Activated naive CD8-positive, alpha-beta T cell treated with anti-CD3 and anti-CD28 coated beads, Interleukin-2, amount 50 U/mL, for 24 hours (primary cell): ENCODE results near the gene TSSK2.

Experiments used
- ATAC-seq: fragments of 150-1000 bp; cut with Tn5 transposase; one replicate; pipeline ENCODE4 v1.10.0; 2021
- DNase-seq: peaks from one replicate; pipeline ENCODE4 v3.0.0; 2021
- H3K27ac Mint-ChIP-seq: one replicate; pipeline ENCODE4 v1.8.0; 2021; ENCODE audit warnings: mild to moderate bottlenecking, mixed read lengths
- H3K27me3 Mint-ChIP-seq: one replicate; pipeline ENCODE4 v1.8.0; 2021; ENCODE audit warnings: mixed read lengths
- H3K36me3 Mint-ChIP-seq: one replicate; pipeline ENCODE4 v1.8.0; 2021; ENCODE audit warnings: low read depth, mixed read lengths
- H3K4me1 Mint-ChIP-seq: one replicate; pipeline ENCODE4 v1.8.0; 2021; ENCODE audit warnings: mixed read lengths
- H3K4me3 Mint-ChIP-seq: one replicate; pipeline ENCODE4 v1.8.0; 2021; ENCODE audit warnings: mild to moderate bottlenecking, moderate library complexity, mixed read lengths
- H3K9me3 Mint-ChIP-seq: one replicate; pipeline ENCODE4 v1.8.0; 2021; ENCODE audit warnings: mixed read lengths

The TSSK2 gene

DNA sequence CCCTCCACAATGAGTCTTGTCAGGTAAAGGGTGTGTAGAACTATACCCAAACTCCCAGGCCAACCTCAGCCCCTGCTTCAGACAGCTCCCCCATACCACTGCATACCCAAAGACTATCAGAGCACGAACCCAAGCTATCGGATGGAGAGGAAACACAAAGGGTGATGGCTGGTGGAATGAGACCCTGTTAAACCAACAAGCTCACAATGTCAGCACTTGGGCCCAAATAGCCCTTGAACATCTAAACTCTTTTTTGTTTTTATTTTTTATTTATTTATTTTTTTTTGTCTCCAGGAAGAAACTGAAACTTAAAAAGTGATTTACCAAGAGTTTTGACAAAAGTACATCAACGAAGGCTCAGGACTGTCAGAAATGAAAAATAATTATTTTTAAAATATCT, 19.5 kb upstream of the TSSK2 start:
- no peaks in the 10 kb centered on the region for H3K36me3 Mint-ChIP-seq
- no peak overlapping the region for H3K4me3 Mint-ChIP-seq
- ATAC-seq (no peak), DNase-seq (no peak)
- peak overlapping the region; percentile 13 for H3K27ac Mint-ChIP-seq
- no peaks in the 10 kb centered on the region for H3K9me3 Mint-ChIP-seq
- peaks cover 73% of the 10 kb centered on the region for H3K4me1 Mint-ChIP-seq
- H3K27me3 Mint-ChIP-seq = no peaks in the 10 kb centered on the region

DNA sequence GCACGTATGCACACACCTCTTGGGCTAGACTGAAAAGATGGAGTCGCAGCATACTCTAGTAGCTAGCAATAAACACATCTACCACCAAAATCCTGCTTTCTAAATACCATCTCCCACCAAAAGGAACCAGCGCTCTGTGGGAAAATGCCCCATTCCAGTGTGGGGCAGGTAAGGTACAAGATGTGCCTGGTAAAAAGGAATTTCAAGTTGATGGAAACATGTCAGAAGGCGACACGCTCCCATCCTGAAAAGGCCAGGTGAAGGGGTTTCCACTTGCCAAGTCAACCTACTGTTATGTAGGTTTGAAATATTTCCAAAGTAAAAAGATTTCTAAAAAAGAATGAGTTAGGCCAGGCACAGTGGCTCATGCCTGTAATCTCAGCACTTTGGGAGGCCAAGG, 17.7 kb upstream of the TSSK2 start:
- no peak overlapping the region for H3K27ac Mint-ChIP-seq
- ATAC-seq (no peak), DNase-seq (no peak)
- no peak overlapping the region for H3K4me3 Mint-ChIP-seq
- H3K27me3 Mint-ChIP-seq = no peaks in the 10 kb centered on the region
- peaks cover 75% of the 10 kb centered on the region for H3K4me1 Mint-ChIP-seq
- no peaks in the 10 kb centered on the region for H3K9me3 Mint-ChIP-seq
- no peaks in the 10 kb centered on the region for H3K36me3 Mint-ChIP-seq

DNA sequence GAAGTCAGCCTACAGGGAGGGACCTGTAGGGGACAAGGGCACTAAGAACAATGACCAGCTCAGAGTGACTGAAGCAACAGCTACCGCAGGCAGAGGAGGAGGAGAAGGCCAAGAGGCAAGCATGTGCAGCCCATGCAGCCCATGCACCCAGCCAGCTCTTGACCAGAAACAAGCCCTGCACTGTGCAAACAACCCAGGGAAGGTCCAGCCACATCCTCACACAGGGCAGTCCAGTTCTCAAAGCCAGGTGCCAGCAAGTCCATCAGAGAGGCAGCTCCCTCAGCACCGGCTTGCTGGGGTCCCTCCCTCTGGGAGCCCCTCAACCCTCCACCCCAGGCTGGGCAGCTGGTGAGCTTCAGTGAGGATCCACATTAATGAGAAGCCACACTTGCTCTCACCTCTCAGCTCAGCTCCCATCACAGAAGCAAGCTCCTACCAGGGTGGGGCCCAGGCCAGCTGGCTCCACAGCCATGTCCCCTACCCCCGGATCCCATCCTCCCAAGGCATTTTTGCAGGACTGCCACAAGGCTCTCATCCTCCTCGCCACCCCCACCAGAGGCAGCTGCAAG, 16.0 kb upstream of the TSSK2 start:
- no peak overlapping the region for H3K27ac Mint-ChIP-seq

GRCh38 chr22:19115628-19116027, 15.5 kb upstream of the TSSK2 start:
- H3K27ac Mint-ChIP-seq = no peak overlapping the region
- H3K36me3 Mint-ChIP-seq = no peaks in the 10 kb centered on the region
- no peaks in the 10 kb centered on the region for H3K9me3 Mint-ChIP-seq
- H3K4me3 Mint-ChIP-seq = no peak overlapping the region
- peaks cover 77% of the 10 kb centered on the region for H3K4me1 Mint-ChIP-seq
- no peaks in the 10 kb centered on the region for H3K27me3 Mint-ChIP-seq
- ATAC-seq = no peak
- no peak for DNase-seq

More for the DNA sequence above, 16.0 kb upstream of the TSSK2 start:
- no peaks in the 10 kb centered on the region for H3K9me3 Mint-ChIP-seq
- no peak overlapping the region for H3K4me3 Mint-ChIP-seq
- H3K36me3 Mint-ChIP-seq = no peaks in the 10 kb centered on the region
- ATAC-seq (no peak), DNase-seq (no peak)
- peaks cover 75% of the 10 kb centered on the region for H3K4me1 Mint-ChIP-seq
- H3K27me3 Mint-ChIP-seq = no peaks in the 10 kb centered on the region

DNA sequence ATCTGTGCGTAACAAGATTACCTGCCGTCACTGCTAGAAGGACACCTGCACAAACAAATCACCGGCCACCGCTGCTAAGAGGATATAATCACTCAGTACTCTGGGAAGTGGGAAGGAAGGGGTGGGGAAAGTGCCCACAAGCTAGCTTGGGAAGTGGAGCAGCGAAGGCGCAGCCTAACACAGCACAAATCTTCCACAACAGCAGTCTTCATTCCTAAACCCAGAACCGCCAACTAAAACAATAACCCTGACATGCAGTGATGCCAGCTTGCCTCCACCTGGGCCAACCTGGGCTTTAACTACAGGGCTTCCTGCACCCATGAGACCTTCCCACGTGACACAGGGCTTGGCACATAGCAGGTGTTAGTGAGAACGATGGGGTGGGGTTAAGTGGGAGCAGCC, 14.0 kb upstream of the TSSK2 start:
- Mint-ChIP-seq H3K27me3 (no peaks in the 10 kb centered on the region), H3K4me3 (no peak overlapping the region), H3K9me3 (no peaks in the 10 kb centered on the region), H3K4me1 (peaks cover 76% of the 10 kb centered on the region), H3K27ac (no peak overlapping the region), H3K36me3 (peaks cover 2% of the 10 kb centered on the region)
- DNase-seq (no peak), ATAC-seq (no peak)

DNA sequence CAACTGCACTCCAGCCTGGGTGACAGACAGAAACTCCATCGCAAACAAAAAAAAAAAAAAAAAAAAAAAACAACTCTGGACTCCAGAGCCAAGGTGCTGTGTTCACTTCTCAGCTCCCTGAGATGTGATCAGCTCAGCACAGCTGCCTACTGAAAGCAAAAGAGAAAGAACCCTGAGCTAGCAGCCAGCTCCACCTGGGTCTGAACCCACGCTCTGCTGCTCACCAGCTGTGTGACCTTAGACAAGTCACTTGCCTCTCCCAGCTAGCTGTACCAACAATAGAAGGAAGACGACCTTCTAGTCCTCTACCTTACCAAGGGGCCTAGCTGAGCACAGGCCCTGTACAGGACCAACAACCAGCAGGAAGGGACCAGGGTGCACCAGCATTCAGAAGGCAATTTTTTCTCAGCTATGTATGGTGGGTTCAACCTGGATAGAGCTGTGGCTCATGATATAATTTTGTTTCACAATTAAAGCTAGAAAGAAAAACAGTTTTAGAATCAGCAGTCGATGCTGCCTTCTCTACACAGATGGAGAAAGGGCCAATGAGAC, 12.7 kb upstream of the TSSK2 start:
- peaks cover 79% of the 10 kb centered on the region for H3K4me1 Mint-ChIP-seq
- no peak overlapping the region for H3K4me3 Mint-ChIP-seq
- DNase-seq (no peak), ATAC-seq (no peak)
- H3K9me3 Mint-ChIP-seq = no peaks in the 10 kb centered on the region
- H3K27ac Mint-ChIP-seq = no peak overlapping the region
- H3K36me3 Mint-ChIP-seq = peaks cover 2% of the 10 kb centered on the region
- no peaks in the 10 kb centered on the region for H3K27me3 Mint-ChIP-seq

DNA sequence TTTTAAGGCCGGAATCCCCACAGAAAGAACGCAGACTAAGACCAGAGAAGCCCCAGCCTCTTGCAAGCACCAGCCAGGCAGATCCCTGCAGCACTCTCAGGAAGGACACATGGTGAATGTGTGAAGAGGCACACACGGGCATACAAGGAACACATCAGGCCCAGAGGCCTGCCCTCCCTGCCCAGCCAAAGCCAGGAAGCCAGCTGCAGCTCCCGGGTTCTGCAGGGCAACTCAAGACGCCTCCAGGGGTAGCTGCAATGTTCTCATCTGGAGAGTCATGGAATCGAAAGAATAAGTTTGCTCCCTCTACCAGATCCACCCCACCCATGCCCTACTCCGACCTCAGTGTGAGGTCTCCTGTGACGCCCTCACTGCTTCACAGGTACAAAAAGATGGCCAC, 11.2 kb upstream of the TSSK2 start:
- Mint-ChIP-seq H3K27ac (peak overlapping the region; percentile 60), H3K4me1 (peaks cover 75% of the 10 kb centered on the region), H3K36me3 (peaks cover 2% of the 10 kb centered on the region), H3K27me3 (no peaks in the 10 kb centered on the region), H3K4me3 (peak overlapping the region; percentile 26), H3K9me3 (no peaks in the 10 kb centered on the region)
- ATAC-seq (no peak), DNase-seq (no peak)

DNA sequence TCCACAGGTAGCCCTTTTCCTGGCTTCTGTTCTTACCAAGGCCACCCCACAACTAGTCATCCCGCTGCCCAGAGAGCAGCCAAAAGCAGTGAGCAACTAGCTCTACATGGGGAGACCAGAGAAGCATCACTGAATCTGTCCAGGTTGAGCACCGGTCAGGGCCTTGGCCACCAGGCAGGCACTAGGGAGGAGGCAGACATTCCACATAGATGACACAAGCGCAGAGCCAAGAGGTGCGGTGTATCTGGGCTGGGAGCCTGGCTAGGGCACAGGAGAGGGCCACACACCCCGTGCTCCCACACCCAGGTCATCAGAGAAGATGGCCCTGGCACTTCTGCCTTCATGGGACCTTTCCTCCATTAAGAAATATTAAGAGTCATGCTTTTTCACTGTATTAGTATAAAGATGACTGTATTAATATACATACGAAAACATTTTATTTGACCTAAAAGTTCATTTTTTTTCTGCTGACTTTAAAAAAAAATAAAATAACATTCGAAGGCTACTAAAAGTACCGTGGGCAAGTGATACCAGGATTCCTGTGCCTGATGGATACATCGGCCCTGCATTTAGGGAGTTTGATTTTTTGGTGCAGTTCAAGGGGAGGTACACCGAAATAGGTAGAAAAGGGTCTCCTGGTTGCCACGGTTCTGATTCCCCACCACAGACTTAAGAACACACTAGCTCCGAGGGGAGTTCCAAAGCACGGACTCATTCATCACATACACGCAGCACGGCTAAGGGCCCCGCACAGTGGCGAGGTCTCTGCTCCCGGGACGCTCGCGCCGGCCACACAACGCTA, 10.1 kb upstream of the TSSK2 start:
- peak; percentile 15 for ATAC-seq

GRCh38 chr22:19121631-19122142, 9.4 kb upstream of the TSSK2 start:
- DNase-seq (peak; percentile 42), ATAC-seq (peak; percentile 6)
- no peaks in the 10 kb centered on the region for H3K9me3 Mint-ChIP-seq
- H3K4me3 Mint-ChIP-seq = peak overlapping the region; percentile 93
- H3K27me3 Mint-ChIP-seq = no peaks in the 10 kb centered on the region
- peaks cover 2% of the 10 kb centered on the region for H3K36me3 Mint-ChIP-seq
- peak overlapping the region; percentile 78 for H3K27ac Mint-ChIP-seq
- H3K4me1 Mint-ChIP-seq = peaks cover 59% of the 10 kb centered on the region

More for the DNA sequence above, 10.1 kb upstream of the TSSK2 start:
- peak overlapping the region; percentile 93 for H3K4me3 Mint-ChIP-seq
- DNase-seq = no peak
- H3K4me1 Mint-ChIP-seq = peaks cover 65% of the 10 kb centered on the region
- H3K36me3 Mint-ChIP-seq = peaks cover 2% of the 10 kb centered on the region
- no peaks in the 10 kb centered on the region for H3K27me3 Mint-ChIP-seq
- H3K27ac Mint-ChIP-seq = peak overlapping the region; percentile 78
- no peaks in the 10 kb centered on the region for H3K9me3 Mint-ChIP-seq

GRCh38 chr22:19122143-19122751, 8.9 kb upstream of the TSSK2 start, which contains the start of gene DGCR2:
DGCR2 (minus strand) TSS chr22:19122412; CDS start chr22:19122206, 206 bp downstream.
- peak within 1 kb of the TSS; percentile 93 for H3K4me3 Mint-ChIP-seq
- H3K9me3 Mint-ChIP-seq = no peaks in the 10 kb centered on the region
- peak; percentile 98 for ATAC-seq
- H3K27ac Mint-ChIP-seq = peak within 1 kb of the TSS; percentile 78
- peak; percentile 98 for DNase-seq
- peaks cover 54% of the 10 kb centered on the region for H3K4me1 Mint-ChIP-seq
- H3K36me3 Mint-ChIP-seq = peaks cover 2% of the 10 kb centered on the region
- no peaks in the 10 kb centered on the region for H3K27me3 Mint-ChIP-seq

DNA sequence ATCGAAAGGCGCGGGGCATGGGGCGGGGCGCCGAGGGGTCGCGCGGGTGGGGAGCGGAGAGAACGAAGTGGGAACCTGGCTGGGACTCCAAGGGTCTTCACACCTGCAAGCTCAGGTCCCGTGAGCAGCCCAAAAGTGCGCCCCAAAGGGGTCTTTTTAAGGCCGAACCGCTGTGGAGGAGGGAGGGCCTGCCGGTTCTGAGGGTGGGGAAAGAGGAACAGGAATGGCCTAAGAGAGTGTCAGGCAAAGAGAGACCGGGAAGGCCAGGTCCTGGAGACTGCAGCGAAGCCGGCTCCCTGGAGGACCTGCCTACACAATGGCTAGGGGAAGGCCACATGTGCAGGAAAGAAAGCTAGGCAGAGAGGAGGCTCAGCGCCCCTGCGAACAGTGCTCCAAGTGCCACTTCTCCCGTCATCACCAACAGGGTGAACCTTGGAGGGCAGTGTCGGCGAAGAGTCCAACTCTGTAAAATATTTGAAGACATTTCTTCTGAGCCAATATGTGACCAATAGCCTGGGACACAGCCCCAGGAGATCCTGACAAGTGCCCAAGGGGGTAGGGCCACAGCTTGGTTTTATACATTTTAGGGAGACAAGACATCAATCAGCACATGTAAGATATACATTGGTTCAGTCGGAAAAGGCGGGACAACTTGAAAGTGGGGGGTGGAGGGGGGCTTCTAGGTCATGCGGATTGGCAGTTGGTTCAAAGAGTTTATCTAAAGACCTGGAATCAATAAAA, 8.2 kb upstream of the TSSK2 start:
- Mint-ChIP-seq H3K4me1 (peaks cover 47% of the 10 kb centered on the region), H3K9me3 (no peaks in the 10 kb centered on the region), H3K27me3 (no peaks in the 10 kb centered on the region), H3K27ac (peak overlapping the region; percentile 18), H3K36me3 (peaks cover 2% of the 10 kb centered on the region), H3K4me3 (peak overlapping the region; percentile 79)
- DNase-seq = no peak
- no peak for ATAC-seq

- DNase-seq (no peak), ATAC-seq (no peak)
- H3K36me3 Mint-ChIP-seq = peaks cover 2% of the 10 kb centered on the region
- no peaks in the 10 kb centered on the region for H3K27me3 Mint-ChIP-seq
- H3K4me1 Mint-ChIP-seq = peaks cover 37% of the 10 kb centered on the region
- H3K4me3 Mint-ChIP-seq = no peak overlapping the region
- H3K9me3 Mint-ChIP-seq = no peaks in the 10 kb centered on the region
- H3K27ac Mint-ChIP-seq = no peak overlapping the region
Observed at GRCh38 chr22:19123936-19124335, 7.2 kb upstream of the TSSK2 start.

DNA sequence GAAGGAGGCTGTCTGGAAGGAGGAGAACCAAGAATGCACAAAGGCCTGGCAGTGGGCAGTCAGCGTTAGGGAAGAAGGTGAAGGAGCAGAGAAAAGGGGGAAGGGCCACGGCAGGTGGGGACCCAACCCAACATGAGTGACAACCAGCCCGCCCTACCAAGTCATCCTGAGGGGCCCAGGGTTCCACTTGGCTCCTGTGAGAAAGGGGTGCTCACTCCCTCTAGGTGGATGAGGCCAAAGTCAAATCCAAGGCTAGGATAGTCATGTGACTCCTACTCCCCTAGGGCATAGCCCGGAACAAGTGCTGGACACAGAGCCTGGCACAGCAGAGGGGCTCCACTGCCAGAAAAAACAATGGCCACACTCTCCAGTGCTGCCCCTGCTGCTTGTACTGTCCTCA, 6.7 kb upstream of the TSSK2 start:
- H3K4me3 Mint-ChIP-seq = no peak overlapping the region
- no peak overlapping the region for H3K27ac Mint-ChIP-seq
- no peak for DNase-seq
- H3K27me3 Mint-ChIP-seq = no peaks in the 10 kb centered on the region
- H3K9me3 Mint-ChIP-seq = no peaks in the 10 kb centered on the region
- H3K4me1 Mint-ChIP-seq = peaks cover 33% of the 10 kb centered on the region
- ATAC-seq = no peak
- H3K36me3 Mint-ChIP-seq = peaks cover 2% of the 10 kb centered on the region

DNA sequence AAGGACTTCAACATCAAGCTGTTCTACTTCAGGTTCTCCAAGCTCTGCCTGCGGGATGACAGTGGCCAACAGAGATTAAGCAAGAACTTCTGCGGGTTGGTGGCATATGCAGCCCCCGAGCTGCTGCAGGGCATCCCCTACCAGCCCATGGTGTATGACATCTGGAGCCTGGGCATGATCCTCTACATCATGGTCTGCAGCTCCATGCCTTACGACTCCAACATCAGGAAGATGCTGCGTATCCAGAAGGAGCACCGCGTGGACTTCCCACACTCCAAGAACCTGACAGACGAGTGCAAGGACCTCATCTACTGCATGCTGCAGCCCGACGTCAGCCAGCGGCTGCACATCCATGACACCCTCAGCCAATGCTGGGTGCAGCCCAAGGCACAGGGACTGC, 6.1 kb upstream of the TSSK2 start:
- H3K27ac Mint-ChIP-seq = no peak overlapping the region
- H3K27me3 Mint-ChIP-seq = no peaks in the 10 kb centered on the region
- H3K36me3 Mint-ChIP-seq = peaks cover 2% of the 10 kb centered on the region
- no peaks in the 10 kb centered on the region for H3K9me3 Mint-ChIP-seq
- peaks cover 26% of the 10 kb centered on the region for H3K4me1 Mint-ChIP-seq
- ATAC-seq (no peak), DNase-seq (no peak)
- H3K4me3 Mint-ChIP-seq = no peak overlapping the region
